ENCODE data around the gene PPARG.
"Not testable (repeated sequence)": the region's sequence is repeated elsewhere in the genome, so short reads cannot be mapped to it uniquely, and the experiment has no call there.

PPARG gene

GRCh38 chr3:12279591-12280326 lies 9.1 kb upstream of the PPARG start:
- DNase-seq: no peak

GRCh38 chr3:12280357-12280806 lies 8.5 kb upstream of the PPARG start:
- no peak for DNase-seq

- DNase-seq: no peak
Measured at GRCh38 chr3:12284591-12284990, 4.3 kb upstream of the PPARG start.

- DNase-seq: no peak
Measured at GRCh38 chr3:12285003-12285555, 3.8 kb upstream of the PPARG start.

- not testable (repeated sequence) for DNase-seq
Measured at GRCh38 chr3:12285779-12286178, 3.1 kb upstream of the PPARG start.

GRCh38 chr3:12286504-12286903 lies 2.4 kb upstream of the PPARG start:
- no peak for DNase-seq

GRCh38 chr3:12286927-12287726 lies 1.7 kb upstream of the PPARG start:
- DNase-seq: no peak

GRCh38 chr3:12287727-12288181 lies 1.1 kb upstream of the PPARG start:
- no peak for DNase-seq

GRCh38 chr3:12289524-12289923 lies 654 bp downstream of the PPARG start:
- no peak for DNase-seq

GRCh38 chr3:12292770-12293169 lies 3.9 kb downstream of the PPARG start:
- DNase-seq: no peak

GRCh38 chr3:12294885-12295580 lies 6.2 kb downstream of the PPARG start:
- DNase-seq: no peak

GRCh38 chr3:12296511-12296910 lies 7.6 kb downstream of the PPARG start:
- no peak for DNase-seq

- no peak for DNase-seq
Measured at GRCh38 chr3:12299026-12299425, 10.2 kb downstream of the PPARG start.

- no peak for DNase-seq
Measured at GRCh38 chr3:12300137-12300536, 11.3 kb downstream of the PPARG start.

GRCh38 chr3:12301031-12301430 lies 12.2 kb downstream of the PPARG start:
- no peak for DNase-seq

GRCh38 chr3:12301513-12301912 lies 12.6 kb downstream of the PPARG start:
- DNase-seq: no peak

- DNase-seq: no peak
Measured at GRCh38 chr3:12302564-12302963, 13.7 kb downstream of the PPARG start.

- no peak for DNase-seq
Measured at GRCh38 chr3:12303534-12303933, 14.7 kb downstream of the PPARG start.

GRCh38 chr3:12303993-12304392 lies 15.1 kb downstream of the PPARG start:
- DNase-seq: no peak

- DNase-seq: no peak
Measured at GRCh38 chr3:12307136-12307535, 18.3 kb downstream of the PPARG start.

GRCh38 chr3:12308517-12308916 lies 19.6 kb downstream of the PPARG start:
- no peak for DNase-seq

GRCh38 chr3:12309716-12310115 lies 20.8 kb downstream of the PPARG start:
- no peak for DNase-seq

GRCh38 chr3:12312010-12312409 lies 23.1 kb downstream of the PPARG start:
- DNase-seq: no peak
